Aorta (tissue), 5 donors: ENCODE measurements around the gene ACER3. TPM values are rescaled to one million over a fixed set of nuclear protein-coding genes. Genes with fewer than 3 reads are reported as not detected.

ENCODE experiments used
- ATAC-seq: fragments of 200-7000 bp; cut with Tn5 transposase; one replicate; pipeline ENCODE4 v1.9.1; 2022; ENCODE audit warnings: moderate library complexity; ENCODE audit not compliant: low FRiP score
- DNase-seq, 2 donors: peaks; one replicate each; pipeline ENCODE4 v3.0.0-alpha.2; 2020
- H3K27ac ChIP-seq, 2 donors: one replicate each; pipeline ENCODE4 v1.5.1; 2013; ENCODE audit warnings: low read length in 2 of 2, mild to moderate bottlenecking in 2 of 2, moderate library complexity in 2 of 2, control low read depth in 1 of 2, inconsistent platforms in 1 of 2, low read depth in 1 of 2
- H3K27me3 ChIP-seq, 2 donors: one replicate each; pipeline ENCODE4 v1.6.1; 2013; ENCODE audit warnings: control low read depth in 1 of 2, low read length in 1 of 2, mild to moderate bottlenecking in 1 of 2, moderate library complexity in 1 of 2; ENCODE audit not compliant: insufficient read depth in 2 of 2, control insufficient read depth in 1 of 2
- H3K36me3 ChIP-seq, 2 donors: one replicate each; pipeline ENCODE4 v1.6.1; 2013; ENCODE audit warnings: control low read depth in 1 of 2, low read length in 1 of 2, mild to moderate bottlenecking in 1 of 2; ENCODE audit not compliant: insufficient read depth in 2 of 2, control insufficient read depth in 1 of 2
- H3K4me1 ChIP-seq, 2 donors: one replicate each; pipeline ENCODE4 v1.6.1; 2013; ENCODE audit warnings: low read length in 2 of 2, control low read depth in 1 of 2, mild to moderate bottlenecking in 1 of 2, moderate library complexity in 1 of 2; ENCODE audit not compliant: insufficient read depth in 2 of 2, control insufficient read depth in 1 of 2
- H3K4me3 ChIP-seq, 2 donors: one replicate each; pipeline ENCODE4 v1.5.1; 2013; ENCODE audit warnings: low read length in 2 of 2, control low read depth in 1 of 2, mild to moderate bottlenecking in 1 of 2
- H3K9me3 ChIP-seq: one replicate; pipeline ENCODE4 v1.6.1; 2013; ENCODE audit warnings: mild to moderate bottlenecking, low read length; ENCODE audit not compliant: control insufficient read depth
- WGBS, 2 donors: extraction: QIAGEN DNeasy Blood & Tissue Kit; methylation state at CpG; one replicate each; pipeline ENCODE4 v1.1.7; 2013; 5-methylcytosine and 5-hydroxymethylcytosine counted together
- intact Hi-C, 2 donors: fragments of 100-400 bp; cut with DNase I; formaldehyde crosslinking; loops; one replicate each; pipeline versions ENCODE4 v1.14.2 to v1.15.0; 2022
- polyA plus RNA-seq, 2 donors: library from polyadenylated mRNA; stranded (reverse); fragments of 200-250 nt; gene quantifications; one replicate each; pipeline ENCODE4 v1.2.3, GENCODE V29; 2013
- total RNA-seq, 2 donors: library from RNA; stranded (reverse); fragmentation: NEBNext Ultra II Directional; extraction: Animal tissue kit (Norgen Biotek cat#: 25700); gene quantifications; one replicate each; pipeline ENCODE4 v1.2.1, GENCODE V29; 2021
- donor health status: healthy with polysubstance abuse.
- donor health status: Bipolar disorder and iron deficiency.
- donor health status: DM: no; HTN: no; CAD: no.
- donor health status: DM: no; HTN: no; CAD: no.
- donor health status: DM: yes; HTN: yes; CAD: no.

The ACER3 gene
- total and polyA plus RNA-seq, 4 donors, result 3.6 to 27.3 (median 10.9) TPM

GRCh38 chr11:77020734-77021133 lies 160.0 kb downstream of the ACER3 start:
- intact Hi-C loops, result no loop called here
- Histone ChIP-seq H3K9me3 (no peaks in the 10 kb centered on the region), H3K36me3 (peaks cover 0 to 2% of the 10 kb centered on the region in 2 donors), H3K4me3 (no peak overlapping the region), H3K27me3 (no peaks in the 10 kb centered on the region), H3K27ac (no peak overlapping the region), H3K4me1 (no peaks in the 10 kb centered on the region)
- ATAC-seq (no peak), DNase-seq (no peak)
- WGBS, 2 donors, result 83 to 93% methylated on average over 2 of the region's 2 CpGs

- Histone ChIP-seq H3K9me3 (no peaks in the 10 kb centered on the region), H3K36me3 (peaks cover 0 to 2% of the 10 kb centered on the region in 2 donors), H3K4me1 (no peaks in the 10 kb centered on the region), H3K4me3 (no peak overlapping the region), H3K27me3 (no peaks in the 10 kb centered on the region), H3K27ac (no peak overlapping the region)
- DNase-seq, result no peak
- ATAC-seq, result no peak
- intact Hi-C loops, result no loop called here
These were observed 164.0 kb downstream of the ACER3 start for GRCh38 chr11:77024745-77025144.

- ATAC-seq (no peak), DNase-seq (no peak)
- Histone ChIP-seq H3K4me1 (no peaks in the 10 kb centered on the region), H3K9me3 (no peaks in the 10 kb centered on the region), H3K27ac (no peak overlapping the region), H3K36me3 (peaks cover 0 to 2% of the 10 kb centered on the region in 2 donors), H3K27me3 (no peaks in the 10 kb centered on the region), H3K4me3 (no peak overlapping the region)
- WGBS, 2 donors, result 93 to 96% methylated on average over 3 of the region's 3 CpGs
- intact Hi-C loops, result no loop called here
These were observed 165.5 kb downstream of the ACER3 start for GRCh38 chr11:77026221-77026620.

- H3K9me3 ChIP-seq, result no peaks in the 10 kb centered on the region
- H3K36me3 ChIP-seq, result peaks cover 0 to 2% of the 10 kb centered on the region in 2 donors
- no peaks in the 10 kb centered on the region for H3K4me1 ChIP-seq
- intact Hi-C loops, result no loop called here
- H3K4me3 ChIP-seq, result no peak overlapping the region
- no peaks in the 10 kb centered on the region for H3K27me3 ChIP-seq
- DNase-seq (no peak), ATAC-seq (no peak)
- WGBS, 2 donors, result 83 to 87% methylated on average over 2 of the region's 2 CpGs
- no peak overlapping the region for H3K27ac ChIP-seq
These were observed 166.0 kb downstream of the ACER3 start for GRCh38 chr11:77026743-77027142.

- WGBS, 2 donors, result 85 to 93% methylated on average over 1 of the region's 1 CpG
- ATAC-seq (no peak), DNase-seq (no peak)
- Histone ChIP-seq H3K4me3 (no peak overlapping the region), H3K9me3 (no peaks in the 10 kb centered on the region), H3K27ac (no peak overlapping the region), H3K4me1 (no peaks in the 10 kb centered on the region), H3K27me3 (no peaks in the 10 kb centered on the region), H3K36me3 (no peaks in the 10 kb centered on the region)
- intact Hi-C loops, result no loop called here
These were observed 166.6 kb downstream of the ACER3 start for GRCh38 chr11:77027275-77027674.

GRCh38 chr11:77029829-77030228 lies 169.1 kb downstream of the ACER3 start:
- Histone ChIP-seq H3K4me3 (no peak overlapping the region), H3K9me3 (no peaks in the 10 kb centered on the region), H3K27ac (no peak overlapping the region), H3K4me1 (no peaks in the 10 kb centered on the region), H3K36me3 (no peaks in the 10 kb centered on the region), H3K27me3 (no peaks in the 10 kb centered on the region)
- ATAC-seq (no peak), DNase-seq (no peak)
- WGBS, 2 donors, result 70 to 75% methylated on average over 7 of the region's 7 CpGs
- intact Hi-C loops, result no loop called here

GRCh38 chr11:77030834-77031414 lies 170.2 kb downstream of the ACER3 start:
- H3K27me3 ChIP-seq, result no peaks in the 10 kb centered on the region
- ATAC-seq (no peak), DNase-seq (no peak)
- H3K4me1 ChIP-seq, result no peaks in the 10 kb centered on the region
- no peaks in the 10 kb centered on the region for H3K36me3 ChIP-seq
- no peaks in the 10 kb centered on the region for H3K9me3 ChIP-seq
- H3K4me3 ChIP-seq, result no peak overlapping the region
- intact Hi-C loops, result no loop called here
- 72 to 74% methylated on average over 12 of the region's 12 CpGs for WGBS, 2 donors
- no peak overlapping the region for H3K27ac ChIP-seq

GRCh38 chr11:77031599-77031998 lies 170.9 kb downstream of the ACER3 start:
- intact Hi-C loops, result no loop called here
- DNase-seq, result no peak
- 72% methylated on average over 3 of the region's 3 CpGs for WGBS, 2 donors
- no peaks in the 10 kb centered on the region for H3K27me3 ChIP-seq
- H3K4me3 ChIP-seq, result no peak overlapping the region
- no peak overlapping the region for H3K27ac ChIP-seq
- H3K4me1 ChIP-seq, result no peaks in the 10 kb centered on the region
- H3K36me3 ChIP-seq, result no peaks in the 10 kb centered on the region
- H3K9me3 ChIP-seq, result no peaks in the 10 kb centered on the region
- ATAC-seq, result no peak

- Histone ChIP-seq H3K4me1 (no peaks in the 10 kb centered on the region), H3K27me3 (no peaks in the 10 kb centered on the region), H3K4me3 (no peak overlapping the region), H3K36me3 (no peaks in the 10 kb centered on the region), H3K27ac (no peak overlapping the region), H3K9me3 (no peaks in the 10 kb centered on the region)
- ATAC-seq (no peak), DNase-seq (no peak)
- 76 to 80% methylated on average over 2 of the region's 2 CpGs for WGBS, 2 donors
- intact Hi-C loops, result no loop called here
These were observed 174.3 kb downstream of the ACER3 start for GRCh38 chr11:77035039-77035438.
